ENCODE data around the gene TANC1.

DNA sequence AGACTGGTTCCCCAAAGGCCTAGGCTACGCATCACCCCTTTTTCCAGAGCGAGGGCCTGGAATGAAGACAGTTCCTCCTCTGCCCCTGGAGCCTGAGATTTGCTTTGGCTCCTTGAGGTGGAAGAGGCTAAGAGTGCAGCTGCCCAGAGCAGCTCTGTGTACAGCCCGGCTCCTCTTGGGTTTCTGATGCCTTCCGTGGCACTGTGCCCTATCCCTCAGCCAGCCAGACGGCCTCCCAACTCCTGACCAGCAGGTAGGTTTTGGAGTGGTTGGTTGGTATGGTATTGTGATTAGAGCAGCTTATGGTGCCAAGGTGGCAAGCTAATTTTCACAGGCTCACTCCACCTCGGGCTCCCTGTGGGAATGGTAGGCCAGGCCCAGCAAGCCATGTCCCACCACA lies 112.2 kb downstream of the TANC1 start:
- TF ChIP-seq, protein P1, sequence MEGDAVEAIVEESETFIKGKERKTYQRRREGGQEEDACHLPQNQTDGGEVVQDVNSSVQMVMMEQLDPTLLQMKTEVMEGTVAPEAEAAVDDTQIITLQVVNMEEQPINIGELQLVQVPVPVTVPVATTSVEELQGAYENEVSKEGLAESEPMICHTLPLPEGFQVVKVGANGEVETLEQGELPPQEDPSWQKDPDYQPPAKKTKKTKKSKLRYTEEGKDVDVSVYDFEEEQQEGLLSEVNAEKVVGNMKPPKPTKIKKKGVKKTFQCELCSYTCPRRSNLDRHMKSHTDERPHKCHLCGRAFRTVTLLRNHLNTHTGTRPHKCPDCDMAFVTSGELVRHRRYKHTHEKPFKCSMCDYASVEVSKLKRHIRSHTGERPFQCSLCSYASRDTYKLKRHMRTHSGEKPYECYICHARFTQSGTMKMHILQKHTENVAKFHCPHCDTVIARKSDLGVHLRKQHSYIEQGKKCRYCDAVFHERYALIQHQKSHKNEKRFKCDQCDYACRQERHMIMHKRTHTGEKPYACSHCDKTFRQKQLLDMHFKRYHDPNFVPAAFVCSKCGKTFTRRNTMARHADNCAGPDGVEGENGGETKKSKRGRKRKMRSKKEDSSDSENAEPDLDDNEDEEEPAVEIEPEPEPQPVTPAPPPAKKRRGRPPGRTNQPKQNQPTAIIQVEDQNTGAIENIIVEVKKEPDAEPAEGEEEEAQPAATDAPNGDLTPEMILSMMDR (IDR thresholded peaks at IDR 0.05): no peak
- no peak for TF ChIP-seq POLR2A (IDR thresholded peaks at IDR 0.05)
